CD4-positive, CD25-positive, alpha-beta regulatory T cell (primary cell): ENCODE results near the gene SMLR1. TPM values are rescaled to one million over a fixed set of nuclear protein-coding genes. Genes with fewer than 3 reads are reported as not detected.
"Not testable (repeated sequence)": the region's sequence is repeated elsewhere in the genome, so short reads cannot be mapped to it uniquely, and the experiment has no call there.

ENCODE experiments used
- ATAC-seq, 2 donors: fragments of 150-1000 bp; cut with Tn5 transposase; one replicate each; pipeline ENCODE4 v1.10.0; 2021; ENCODE audit warnings: low read depth in 2 of 2, moderate number of reproducible peaks in 2 of 2, moderate library complexity in 1 of 2
- DNase-seq, 3 donors: peaks; one replicate each; pipeline versions ENCODE4 v3.0.0 to v3.0.0-alpha.2; 2012 to 2022; ENCODE audit warnings: mixed read lengths in 1 of 3
- H3K27ac ChIP-seq: one replicate; pipeline ENCODE4 v1.7.0; 2013; ENCODE audit warnings: mild to moderate bottlenecking, low read length; ENCODE audit not compliant: insufficient read depth, poor library complexity, severe bottlenecking
- H3K27me3 ChIP-seq: one replicate; pipeline ENCODE4 v1.7.0; 2013; ENCODE audit warnings: low read length; ENCODE audit not compliant: control insufficient read depth, insufficient read depth
- H3K36me3 ChIP-seq: one replicate; pipeline ENCODE4 v1.7.0; 2013; ENCODE audit warnings: mild to moderate bottlenecking, low read length, moderate library complexity; ENCODE audit not compliant: control insufficient read depth, insufficient read depth
- H3K4me1 ChIP-seq: 2 replicates; pipeline ENCODE4 v1.7.0; 2013; ENCODE audit warnings: mild to moderate bottlenecking, low read length; ENCODE audit not compliant: insufficient read depth, control insufficient read depth, poor library complexity, severe bottlenecking
- H3K4me3 ChIP-seq: one replicate; pipeline ENCODE4 v1.7.0; 2013; ENCODE audit warnings: low read depth, mild to moderate bottlenecking, low read length, moderate library complexity
- H3K9me3 ChIP-seq, 2 experiments: 1 replicate in 1 of 2; 2 replicates in 1 of 2; pipeline ENCODE4 v1.7.0; 2013; ENCODE audit warnings: low read length in 2 of 2, mild to moderate bottlenecking in 1 of 2, moderate library complexity in 1 of 2; ENCODE audit not compliant: control insufficient read depth in 2 of 2
- H3K27ac Mint-ChIP-seq, 3 donors: one replicate each; pipeline ENCODE4 v1.8.0; 2020 to 2022; ENCODE audit warnings: mild to moderate bottlenecking in 3 of 3, mixed read lengths in 3 of 3, moderate library complexity in 2 of 3
- H3K27me3 Mint-ChIP-seq: one replicate; pipeline ENCODE4 v1.8.0; 2022; ENCODE audit warnings: mild to moderate bottlenecking, mixed read lengths
- H3K36me3 Mint-ChIP-seq: one replicate; pipeline ENCODE4 v1.8.0; 2020; ENCODE audit warnings: mixed read lengths
- H3K4me1 Mint-ChIP-seq, 4 donors: one replicate each; pipeline ENCODE4 v1.8.0; 2020 to 2022; ENCODE audit warnings: mixed read lengths in 4 of 4, mild to moderate bottlenecking in 1 of 4
- H3K4me3 Mint-ChIP-seq, 4 donors: one replicate each; pipeline ENCODE4 v1.8.0; 2020 to 2022; ENCODE audit warnings: mild to moderate bottlenecking in 4 of 4, mixed read lengths in 4 of 4, moderate library complexity in 3 of 4
- H3K9me3 Mint-ChIP-seq, 7 donors: one replicate each; pipeline ENCODE4 v1.8.0; 2020 to 2022; ENCODE audit warnings: mixed read lengths in 7 of 7, mild to moderate bottlenecking in 3 of 7, moderate library complexity in 2 of 7
- polyA plus RNA-seq, 4 donors: library from polyadenylated mRNA; unstranded; fragments of 300-500 nt; fragmentation: Illumina TruSeq; gene quantifications; one replicate each; pipeline ENCODE4 v1.2.3, GENCODE V29; 2021
- total RNA-seq: library from RNA; stranded (reverse); gene quantifications from one replicate; pipeline ENCODE4 v1.2.3, GENCODE V29; 2022

Gene SMLR1
- total and polyA plus RNA-seq, 5 donors from 2014 or later, result not detected

- no peak overlapping the region for H3K4me3 Mint-ChIP-seq
- no peak overlapping the region for H3K27ac ChIP-seq
- no peak overlapping the region for H3K4me3 ChIP-seq
- no peaks in the 10 kb centered on the region for H3K9me3 ChIP-seq
- no peaks in the 10 kb centered on the region for H3K36me3 Mint-ChIP-seq
- no peaks in the 10 kb centered on the region for H3K4me1 ChIP-seq
- no peak overlapping the region for H3K27ac Mint-ChIP-seq
- H3K27me3 Mint-ChIP-seq, result peaks cover 10% of the 10 kb centered on the region
- H3K9me3 Mint-ChIP-seq, result no peaks in the 10 kb centered on the region
- no peak for ATAC-seq
- no peak for DNase-seq
- H3K4me1 Mint-ChIP-seq, result peaks cover 0 to 5% (median 0%) of the 10 kb centered on the region in 4 donors
- H3K27me3 ChIP-seq, result no peaks in the 10 kb centered on the region
- H3K36me3 ChIP-seq, result no peaks in the 10 kb centered on the region
Measured at GRCh38 chr6:130788954-130789353, 38.3 kb upstream of the SMLR1 start.

DNA sequence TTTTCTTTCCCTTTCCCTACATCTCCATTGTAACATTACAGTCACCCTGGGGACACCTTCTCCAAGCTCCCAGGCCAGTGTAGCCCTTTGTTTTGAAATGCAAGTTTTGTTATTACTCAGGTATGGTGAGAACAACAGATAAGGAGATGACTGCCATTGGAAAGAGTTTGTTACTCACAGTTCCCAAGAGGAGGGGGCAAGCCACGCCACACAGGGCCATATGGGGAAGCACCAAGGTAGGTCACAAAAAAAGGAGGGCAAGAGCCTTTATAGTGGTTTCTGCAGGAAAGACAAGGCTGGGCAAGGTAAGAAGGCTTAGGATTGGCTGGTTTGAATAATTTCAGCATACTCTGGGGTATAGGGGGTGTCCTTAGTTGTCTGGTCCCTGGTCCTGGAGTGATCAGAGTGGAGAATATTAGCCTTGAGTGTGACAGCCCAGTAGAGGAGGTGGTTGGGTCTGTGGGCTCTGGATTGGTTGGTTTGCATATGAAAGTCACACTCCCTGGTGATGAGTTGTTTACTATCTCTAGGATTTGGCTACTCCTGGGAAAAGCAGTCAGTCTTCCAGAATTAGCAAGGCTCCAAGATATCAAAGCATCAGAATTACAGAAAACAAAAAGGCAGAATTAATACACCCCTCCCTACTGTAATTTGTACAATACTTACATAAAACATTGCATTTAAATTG lies 33.1 kb upstream of the SMLR1 start:
- no peak overlapping the region for H3K4me3 Mint-ChIP-seq
- no peak for DNase-seq
- no peak overlapping the region for H3K27ac Mint-ChIP-seq
- no peak overlapping the region for H3K27ac ChIP-seq
- no peaks in the 10 kb centered on the region for H3K27me3 ChIP-seq
- no peak for ATAC-seq
- H3K36me3 ChIP-seq, result no peaks in the 10 kb centered on the region
- H3K4me3 ChIP-seq, result no peak overlapping the region
- peaks cover 15% of the 10 kb centered on the region for H3K27me3 Mint-ChIP-seq
- peaks cover 0 to 3% (median 0%) of the 10 kb centered on the region in 7 donors for H3K9me3 Mint-ChIP-seq
- no peaks in the 10 kb centered on the region for H3K9me3 ChIP-seq
- no peaks in the 10 kb centered on the region for H3K4me1 Mint-ChIP-seq
- H3K4me1 ChIP-seq, result no peaks in the 10 kb centered on the region
- H3K36me3 Mint-ChIP-seq, result no peaks in the 10 kb centered on the region

GRCh38 chr6:130794738-130795137 lies 32.5 kb upstream of the SMLR1 start:
- H3K4me3 Mint-ChIP-seq, result no peak overlapping the region
- H3K4me1 Mint-ChIP-seq, result no peaks in the 10 kb centered on the region
- H3K36me3 Mint-ChIP-seq, result no peaks in the 10 kb centered on the region
- Histone ChIP-seq H3K27ac (no peak overlapping the region), H3K36me3 (no peaks in the 10 kb centered on the region), H3K4me3 (no peak overlapping the region), H3K4me1 (no peaks in the 10 kb centered on the region), H3K27me3 (no peaks in the 10 kb centered on the region), H3K9me3 (no peaks in the 10 kb centered on the region)
- no peak for DNase-seq
- H3K9me3 Mint-ChIP-seq, result peaks cover 0 to 5% (median 0%) of the 10 kb centered on the region in 7 donors
- ATAC-seq, result no peak
- H3K27ac Mint-ChIP-seq, result no peak overlapping the region
- H3K27me3 Mint-ChIP-seq, result peaks cover 15% of the 10 kb centered on the region

DNA sequence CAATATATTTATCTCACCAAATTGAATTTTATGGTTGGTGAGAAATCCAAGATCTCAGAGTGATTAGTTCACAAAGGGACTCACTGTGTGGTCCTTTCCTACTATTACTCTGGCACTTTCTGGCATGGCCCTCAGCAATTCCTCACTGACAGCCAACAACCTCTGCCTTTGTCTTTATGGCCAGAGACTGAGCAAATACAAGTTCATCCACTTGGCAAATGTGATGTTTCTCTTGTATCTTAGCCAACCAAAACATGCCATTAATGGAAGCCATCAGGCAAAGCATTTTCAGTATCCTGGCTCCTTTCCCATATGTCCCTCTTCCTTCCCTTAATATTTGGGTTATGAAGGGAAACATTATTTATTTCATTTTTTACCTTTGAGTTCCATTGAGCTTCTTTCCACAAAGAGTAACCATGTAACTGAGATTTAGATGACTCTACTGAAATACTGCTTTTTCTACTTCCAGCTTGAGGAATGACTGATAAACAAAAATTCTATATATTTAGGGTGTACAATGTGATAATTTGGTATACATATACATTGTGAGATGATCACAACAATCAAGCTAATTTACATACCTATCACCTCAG lies 30.8 kb upstream of the SMLR1 start:
- Histone ChIP-seq H3K9me3 (no peaks in the 10 kb centered on the region), H3K36me3 (no peaks in the 10 kb centered on the region), H3K27ac (no peak overlapping the region), H3K4me1 (no peaks in the 10 kb centered on the region), H3K4me3 (no peak overlapping the region), H3K27me3 (no peaks in the 10 kb centered on the region)
- Mint-ChIP-seq H3K36me3 (no peaks in the 10 kb centered on the region), H3K9me3 (peaks cover 0 to 5% (median 2%) of the 10 kb centered on the region in 7 donors), H3K4me1 (no peaks in the 10 kb centered on the region), H3K4me3 (no peak overlapping the region), H3K27ac (no peak overlapping the region), H3K27me3 (peaks cover 15% of the 10 kb centered on the region)
- DNase-seq, result no peak
- no peak for ATAC-seq

GRCh38 chr6:130797061-130797460 lies 30.1 kb upstream of the SMLR1 start:
- H3K27me3 Mint-ChIP-seq, result peaks cover 15% of the 10 kb centered on the region
- H3K4me3 ChIP-seq, result no peak overlapping the region
- H3K36me3 ChIP-seq, result no peaks in the 10 kb centered on the region
- H3K4me1 Mint-ChIP-seq, result no peaks in the 10 kb centered on the region
- no peak overlapping the region for H3K27ac ChIP-seq
- ATAC-seq (no peak), DNase-seq (no peak)
- no peak overlapping the region for H3K4me3 Mint-ChIP-seq
- no peaks in the 10 kb centered on the region for H3K36me3 Mint-ChIP-seq
- H3K9me3 ChIP-seq, result no peaks in the 10 kb centered on the region
- H3K27me3 ChIP-seq, result no peaks in the 10 kb centered on the region
- H3K27ac Mint-ChIP-seq, result no peak overlapping the region
- no peaks in the 10 kb centered on the region for H3K4me1 ChIP-seq
- H3K9me3 Mint-ChIP-seq, result peaks cover 0 to 5% (median 2%) of the 10 kb centered on the region in 7 donors

GRCh38 chr6:130801368-130801767 lies 25.8 kb upstream of the SMLR1 start:
- not testable (repeated sequence) for H3K27ac Mint-ChIP-seq, H3K4me3 Mint-ChIP-seq, DNase-seq, H3K27me3 Mint-ChIP-seq, H3K9me3 ChIP-seq, H3K27ac ChIP-seq, H3K36me3 Mint-ChIP-seq, H3K4me1 ChIP-seq, H3K36me3 ChIP-seq, H3K4me1 Mint-ChIP-seq, H3K27me3 ChIP-seq, H3K9me3 Mint-ChIP-seq, ATAC-seq, H3K4me3 ChIP-seq

DNA sequence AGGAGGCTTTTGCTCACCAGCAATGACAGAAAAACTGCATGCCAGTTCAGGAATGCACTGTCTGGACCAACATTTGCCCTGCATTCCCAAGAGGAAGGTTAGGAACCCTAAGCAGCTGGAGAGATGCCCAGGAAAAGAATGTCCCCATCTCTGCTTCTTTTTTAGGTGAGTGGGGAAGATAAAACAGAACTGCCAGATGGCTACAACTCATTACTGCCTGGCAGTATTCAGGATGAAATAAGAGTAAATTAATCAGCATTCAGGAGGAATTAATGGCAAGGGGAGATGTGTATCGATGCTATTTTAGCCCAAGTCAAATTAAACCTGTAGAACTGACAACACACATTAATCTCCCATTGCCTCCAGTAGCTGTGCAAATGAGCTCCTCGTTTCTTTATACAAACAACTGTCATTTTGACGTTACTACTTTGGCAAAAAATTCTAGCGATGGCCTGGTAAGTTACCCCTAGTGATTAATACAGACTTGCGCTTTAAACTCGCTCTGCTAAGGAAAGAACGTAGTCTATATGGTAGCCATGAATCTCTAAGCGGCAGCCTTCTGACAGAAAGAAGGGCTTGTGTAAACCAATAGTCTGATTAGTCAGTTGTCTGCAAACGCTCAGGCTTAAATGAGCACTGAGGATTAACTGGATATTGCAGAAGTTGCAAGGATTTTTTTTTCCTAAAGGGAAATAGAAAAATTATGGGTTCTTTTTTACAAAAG lies 16.7 kb upstream of the SMLR1 start:
- H3K4me3 ChIP-seq, result no peak overlapping the region
- H3K4me3 Mint-ChIP-seq, result no peak overlapping the region
- ATAC-seq, result no peak
- H3K9me3 ChIP-seq, result no peaks in the 10 kb centered on the region
- H3K9me3 Mint-ChIP-seq, result peaks cover 0 to 2% (median 0%) of the 10 kb centered on the region in 7 donors
- H3K36me3 ChIP-seq, result no peaks in the 10 kb centered on the region
- H3K4me1 ChIP-seq, result no peaks in the 10 kb centered on the region
- DNase-seq, result no peak
- H3K36me3 Mint-ChIP-seq, result no peaks in the 10 kb centered on the region
- no peak overlapping the region for H3K27ac ChIP-seq
- H3K27me3 Mint-ChIP-seq, result peaks cover 14% of the 10 kb centered on the region
- no peaks in the 10 kb centered on the region for H3K4me1 Mint-ChIP-seq
- H3K27ac Mint-ChIP-seq, result no peak overlapping the region
- H3K27me3 ChIP-seq, result no peaks in the 10 kb centered on the region
